Tibial nerve (tissue), 4 donors: Measurements from ENCODE around the gene PMP22. TPM values are rescaled to one million over a fixed set of nuclear protein-coding genes. Genes with fewer than 3 reads are reported as not detected.

Experiments
- DNase-seq, 2 donors: peaks; one replicate each; pipeline ENCODE4 v3.0.0-alpha.2; 2019; ENCODE audit warnings: low spot score in 2 of 2
- H3K27ac ChIP-seq, 4 donors: fragments of 200-600 bp; sonication (generic) in 3 of 4; one replicate each; pipeline ENCODE4 v1.5.1; 2017 to 2019; ENCODE audit warnings: mild to moderate bottlenecking in 1 of 4
- H3K27me3 ChIP-seq, 2 donors: fragments of 200-600 bp; sonication (generic) in 1 of 2; one replicate each; pipeline versions ENCODE4 v1.5.1 to v1.6.0; 2017 to 2019
- H3K36me3 ChIP-seq, 3 donors: fragments of 200-600 bp; sonication (generic); one replicate each; pipeline ENCODE4 v1.5.1; 2018 to 2019
- H3K4me1 ChIP-seq, 4 donors: fragments of 200-600 bp; sonication (generic) in 3 of 4; one replicate each; pipeline ENCODE4 v1.5.1; 2017 to 2019
- H3K4me3 ChIP-seq, 4 donors: fragments of 200-600 bp; sonication (generic) in 3 of 4; one replicate each; pipeline ENCODE4 v1.5.1; 2017 to 2019; ENCODE audit warnings: mild to moderate bottlenecking in 1 of 4, moderate library complexity in 1 of 4
- H3K9me3 ChIP-seq, 4 donors: fragments of 200-600 bp; sonication (generic) in 3 of 4; one replicate each; pipeline ENCODE4 v1.5.1; 2017 to 2019
- CTCF ChIP-seq, 5 experiments: fragments of 200-600 bp in 3 of 5; fragments of 450-650 bp in 2 of 5; sonication (generic) in 3 of 5; IDR thresholded peaks; one replicate each; pipeline ENCODE4 v1.5.1; 2016 to 2019; ENCODE audit warnings: antibody characterized with exemption in 5 of 5, mild to moderate bottlenecking in 3 of 5, moderate library complexity in 2 of 5
- EP300 ChIP-seq, 2 donors: sonication (generic); formaldehyde crosslinking; IDR thresholded peaks; one replicate each; pipeline ENCODE4 v1.6.1; 2017; ENCODE audit warnings: antibody characterized with exemption in 2 of 2, mild to moderate bottlenecking in 1 of 2
- POLR2A ChIP-seq, 2 donors: fragments of 450-650 bp; IDR thresholded peaks; one replicate each; pipeline ENCODE4 v1.6.1; 2017; ENCODE audit warnings: antibody characterized with exemption in 2 of 2, mild to moderate bottlenecking in 2 of 2, moderate library complexity in 2 of 2
- WGBS, 2 donors: methylation state at CpG; one replicate each; pipeline ENCODE4 v1.1.5; 2018; 5-methylcytosine and 5-hydroxymethylcytosine counted together
- total RNA-seq, 4 donors: library from RNA; depleted of rRNA; stranded (reverse); fragments of >200 nt; gene quantifications; one replicate each; pipeline ENCODE4 v1.1.0, GENCODE V29; 2016

PMP22 gene
- total RNA-seq, 4 donors from 2014 or later: 784 to 3,019 (median 2,270) TPM

- 43 to 71% methylated on average over 8 of the region's 8 CpGs for WGBS, 2 donors
- Histone ChIP-seq H3K9me3 (peaks cover 0 to under 1% (median 0%) of the 10 kb centered on the region in 4 donors), H3K36me3 (peaks cover 0 to 76% (median 0%) of the 10 kb centered on the region in 3 donors), H3K27me3 (no peaks in the 10 kb centered on the region), H3K27ac (peak overlapping the region in 2 of 4 donors; percentile 55 to 100), H3K4me3 (peak overlapping the region in 1 of 4 donors; percentile 33), H3K4me1 (peaks cover 0 to 89% (median 62%) of the 10 kb centered on the region in 4 donors)
- DNase-seq: no peak
- TF ChIP-seq CTCF (IDR thresholded peaks at IDR 0.05): peak in 3 of 5 experiments; percentile 5 to 21 (median 12)
- peak in 1 of 2 donors; percentile 75 for TF ChIP-seq EP300 (IDR thresholded peaks at IDR 0.05)
- TF ChIP-seq POLR2A (IDR thresholded peaks at IDR 0.05): no peak
Observed at GRCh38 chr17:15247891-15248529, 17.1 kb downstream of the PMP22 start.

- DNase-seq: no peak
- Histone ChIP-seq H3K36me3 (peaks cover 0 to 73% (median 0%) of the 10 kb centered on the region in 3 donors), H3K4me3 (peak overlapping the region in 1 of 4 donors; percentile 6), H3K4me1 (peaks cover 0 to 69% (median 35%) of the 10 kb centered on the region in 4 donors), H3K27me3 (no peaks in the 10 kb centered on the region), H3K27ac (peak overlapping the region in 2 of 4 donors; percentile 46 to 53), H3K9me3 (peaks cover 0 to 7% (median 0%) of the 10 kb centered on the region in 4 donors)
- WGBS, 2 donors: 38 to 50% methylated on average over 5 of the region's 5 CpGs
- TF ChIP-seq POLR2A (IDR thresholded peaks at IDR 0.05) (no peak), CTCF (IDR thresholded peaks at IDR 0.05) (no peak), EP300 (IDR thresholded peaks at IDR 0.05) (no peak)
Observed at GRCh38 chr17:15245054-15245453, 20.1 kb downstream of the PMP22 start.

- Histone ChIP-seq H3K27me3 (no peaks in the 10 kb centered on the region), H3K27ac (peak overlapping the region in 1 of 4 donors; percentile 37), H3K4me3 (no peak overlapping the region), H3K36me3 (peaks cover 0 to 87% (median 7%) of the 10 kb centered on the region in 3 donors), H3K9me3 (peaks cover 0 to 7% (median 0%) of the 10 kb centered on the region in 4 donors), H3K4me1 (peaks cover 0 to 73% (median 28%) of the 10 kb centered on the region in 4 donors)
- no peak for DNase-seq
- no peak for TF ChIP-seq POLR2A (IDR thresholded peaks at IDR 0.05)
- TF ChIP-seq CTCF (IDR thresholded peaks at IDR 0.05): no peak
- TF ChIP-seq EP300 (IDR thresholded peaks at IDR 0.05): no peak
Observed at GRCh38 chr17:15240644-15241043, 24.5 kb downstream of the PMP22 start.

GRCh38 chr17:15239491-15239890, 25.6 kb downstream of the PMP22 start:
- no peak overlapping the region for H3K4me3 ChIP-seq
- 74 to 82% methylated on average over 3 of the region's 3 CpGs for WGBS, 2 donors
- H3K9me3 ChIP-seq: peaks cover 0 to 7% (median 0%) of the 10 kb centered on the region in 4 donors
- H3K27ac ChIP-seq: peak overlapping the region in 2 of 4 donors; percentile 26 to 68
- H3K4me1 ChIP-seq: peaks cover 0 to 73% (median 28%) of the 10 kb centered on the region in 4 donors
- TF ChIP-seq EP300 (IDR thresholded peaks at IDR 0.05): peak in 1 of 2 donors; percentile 5
- no peak for TF ChIP-seq POLR2A (IDR thresholded peaks at IDR 0.05)
- no peak for DNase-seq
- no peaks in the 10 kb centered on the region for H3K27me3 ChIP-seq
- H3K36me3 ChIP-seq: peaks cover 0 to 90% (median 8%) of the 10 kb centered on the region in 3 donors

- H3K27ac ChIP-seq: peak overlapping the region in 2 of 4 donors; percentile 26 to 68
- 81 to 86% methylated on average over 3 of the region's 3 CpGs for WGBS, 2 donors
- peaks cover 0 to 93% (median 8%) of the 10 kb centered on the region in 3 donors for H3K36me3 ChIP-seq
Observed at GRCh38 chr17:15238676-15239422, 26.3 kb downstream of the PMP22 start.

More at GRCh38 chr17:15238676-15239422, 26.3 kb downstream of the PMP22 start:
- no peak for DNase-seq
- H3K4me3 ChIP-seq: no peak overlapping the region
- no peaks in the 10 kb centered on the region for H3K27me3 ChIP-seq
- H3K4me1 ChIP-seq: peaks cover 0 to 73% (median 33%) of the 10 kb centered on the region in 4 donors
- TF ChIP-seq POLR2A (IDR thresholded peaks at IDR 0.05) (no peak), EP300 (IDR thresholded peaks at IDR 0.05) (no peak), CTCF (IDR thresholded peaks at IDR 0.05) (no peak)
- H3K9me3 ChIP-seq: peaks cover 0 to 7% (median 0%) of the 10 kb centered on the region in 4 donors
